HepG2 (cell line): ENCODE data around the gene CEP162. TPM values are rescaled to one million over a fixed set of nuclear protein-coding genes. Genes with fewer than 3 reads are reported as not detected.
A peak's percentile ranks its signal among the peaks of the same experiment; 100 is the strongest.

Source experiments
- FOXK2 ChIP-seq: fragments of 450-650 bp; IDR thresholded peaks from 2 replicates; pipeline ENCODE4 v1.6.1; 2016
- GABPA ChIP-seq, 2 experiments: IDR thresholded peaks; 2 replicates each; pipeline ENCODE4 v1.6.1; 2011 to 2016; ENCODE audit warnings: low read depth in 2 of 2, low read length in 1 of 2, missing biosample characterization in 1 of 2, missing genetic modification characterization in 1 of 2
- GLI4 ChIP-seq: sonication (generic); formaldehyde crosslinking; IDR thresholded peaks from 2 replicates; pipeline ENCODE4 v1.5.1; 2020; ENCODE audit warnings: missing genetic modification reagents, mild to moderate bottlenecking, moderate library complexity, borderline replicate concordance
- GPN1 ChIP-seq: sonication (generic); formaldehyde crosslinking; IDR thresholded peaks from 2 replicates; pipeline ENCODE4 v1.5.1; 2020; ENCODE audit warnings: missing genetic modification reagents, borderline replicate concordance
- HMG20B ChIP-seq: conservative IDR thresholded peaks from 2 replicates; pipeline ENCODE4 v1.6.1; 2016; ENCODE audit warnings: missing genetic modification reagents, missing compliant biosample characterization
- NR3C1 ChIP-seq: sonication (generic); formaldehyde crosslinking; IDR thresholded peaks from 2 replicates; pipeline ENCODE4 v1.4.0; 2020; ENCODE audit warnings: missing genetic modification reagents
- RBAK ChIP-seq: sonication (generic); formaldehyde crosslinking; IDR thresholded peaks from 2 replicates; pipeline ENCODE4 v1.5.1; 2020; ENCODE audit warnings: mild to moderate bottlenecking, missing genetic modification reagents
- TARDBP ChIP-seq: sonication (generic); formaldehyde crosslinking; IDR thresholded peaks from 2 replicates; pipeline ENCODE4 v1.8.0; 2022; ENCODE audit warnings: mild to moderate bottlenecking, missing genetic modification reagents
- TGIF2 ChIP-seq: IDR thresholded peaks from 2 replicates; pipeline ENCODE4 v1.6.1; 2016; ENCODE audit warnings: control low read depth, missing compliant biosample characterization
- ZFP82 ChIP-seq: sonication (generic); formaldehyde crosslinking; IDR thresholded peaks from 2 replicates; pipeline ENCODE4 v1.5.1; 2020; ENCODE audit warnings: mild to moderate bottlenecking, missing genetic modification reagents, borderline replicate concordance
- ZNF101 ChIP-seq: sonication (generic); formaldehyde crosslinking; IDR thresholded peaks from 2 replicates; pipeline ENCODE4 v1.4.0; 2020; ENCODE audit warnings: mild to moderate bottlenecking, low read depth, missing genetic modification reagents, borderline replicate concordance
- ZNF143 ChIP-seq: sonication (generic); formaldehyde crosslinking; IDR thresholded peaks from 2 replicates; pipeline ENCODE4 v1.4.0; 2020; ENCODE audit warnings: missing genetic modification reagents
- ZNF543 ChIP-seq: sonication (generic); formaldehyde crosslinking; IDR thresholded peaks from 2 replicates; pipeline ENCODE4 v1.4.0; 2020; ENCODE audit warnings: mild to moderate bottlenecking, missing genetic modification reagents
- ZSCAN29 ChIP-seq: sonication (generic); formaldehyde crosslinking; conservative IDR thresholded peaks from 2 replicates; pipeline ENCODE4 v1.4.0; 2020; ENCODE audit warnings: mild to moderate bottlenecking, missing genetic modification reagents
- polyA plus RNA-seq, 8 experiments: library from polyadenylated mRNA; depleted of rRNA in 3 of 8; stranded (reverse) in 7 of 8; unstranded in 1 of 8; fragments of >200 nt; fragmentation: Illumina TruSeq in 4 of 8; extraction: Trizol in 4 of 8; gene quantifications; 2 replicates each; pipeline versions ENCODE4 v1.2.1 to v1.2.3, GENCODE V29; 2011 to 2016; ENCODE audit warnings: low read depth in 4 of 8, missing spikeins in 1 of 8, mixed read lengths in 1 of 8; ENCODE audit not compliant: insufficient read depth in 1 of 8
- total RNA-seq, 5 experiments: library from RNA; depleted of rRNA; stranded (reverse); fragments of >200 nt; fragmentation: Illumina TruSeq; extraction: Trizol; gene quantifications; 2 replicates each; pipeline ENCODE4 v1.2.3, GENCODE V29; 2016; ENCODE audit warnings: low read depth in 1 of 5
- TF ChIP-seq, protein P1 (sequence below): sonication (generic); formaldehyde crosslinking; IDR thresholded peaks from 2 replicates; pipeline ENCODE4 v1.5.1; 2020; ENCODE audit warnings: missing genetic modification reagents, mild to moderate bottlenecking, borderline replicate concordance
- TF ChIP-seq, protein P2 (sequence below): sonication (generic); formaldehyde crosslinking; IDR thresholded peaks from 2 replicates; pipeline ENCODE4 v1.8.0; 2022; ENCODE audit warnings: mild to moderate bottlenecking, missing genetic modification reagents; ENCODE audit not compliant: insufficient replicate concordance
- TF ChIP-seq, protein P3 (sequence below): sonication (generic); formaldehyde crosslinking; IDR thresholded peaks from 2 replicates; pipeline ENCODE4 v1.8.0; 2023; ENCODE audit warnings: mild to moderate bottlenecking, missing genetic modification reagents
- TF ChIP-seq, protein P4 (sequence below): sonication (generic); formaldehyde crosslinking; IDR thresholded peaks from 2 replicates; pipeline ENCODE4 v1.4.0; 2020; ENCODE audit warnings: missing genetic modification reagents, mild to moderate bottlenecking, borderline replicate concordance
- TF ChIP-seq, protein P5 (sequence below): sonication (generic); formaldehyde crosslinking; IDR thresholded peaks from 2 replicates; pipeline ENCODE4 v1.4.0; 2020; ENCODE audit warnings: mild to moderate bottlenecking, missing genetic modification reagents, borderline replicate concordance

Gene CEP162
- total and polyA plus RNA-seq, 2 of the 13 experiments (the other 11 are each of a cell fraction or from before 2014, with no cell fraction given): 0.50 to 7.9 TPM

DNA sequence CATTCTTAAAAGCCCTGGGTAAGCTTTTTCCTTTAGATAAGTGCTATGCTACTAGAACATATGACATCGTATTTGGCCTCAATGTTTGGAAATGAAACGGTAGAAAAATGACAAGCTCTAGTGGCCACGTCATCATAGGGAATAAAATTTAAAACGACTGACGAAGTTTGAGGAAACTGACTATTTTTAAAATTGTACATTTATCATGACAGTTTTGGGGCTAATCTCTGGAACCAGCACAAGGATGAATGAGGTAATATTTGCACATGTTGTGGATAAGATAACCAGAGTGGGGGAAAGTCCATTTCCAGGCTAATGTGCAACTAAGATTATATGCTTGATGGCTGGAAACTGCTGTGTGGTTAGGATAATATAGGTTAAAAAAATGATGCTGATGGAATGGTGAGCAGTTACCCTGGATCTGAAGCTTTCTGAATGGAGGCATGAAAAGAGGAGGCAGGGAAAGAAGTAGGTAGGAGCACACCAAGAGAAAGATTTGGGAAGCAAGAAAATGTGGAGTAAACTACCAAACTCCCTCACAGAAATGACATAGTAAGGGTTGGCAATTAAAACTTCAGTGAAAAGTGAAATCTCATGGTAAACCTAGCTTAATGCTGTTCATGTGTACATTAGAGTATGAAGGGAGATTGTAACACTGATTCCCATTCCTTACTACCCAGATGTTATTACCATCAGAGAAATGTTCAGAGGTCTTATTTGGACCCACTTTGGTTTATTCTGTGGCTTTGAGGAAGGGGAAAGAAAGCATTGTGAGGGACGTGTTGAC is 42.7 kb upstream of the CEP162 start (continued):
- TF ChIP-seq, protein P1, sequence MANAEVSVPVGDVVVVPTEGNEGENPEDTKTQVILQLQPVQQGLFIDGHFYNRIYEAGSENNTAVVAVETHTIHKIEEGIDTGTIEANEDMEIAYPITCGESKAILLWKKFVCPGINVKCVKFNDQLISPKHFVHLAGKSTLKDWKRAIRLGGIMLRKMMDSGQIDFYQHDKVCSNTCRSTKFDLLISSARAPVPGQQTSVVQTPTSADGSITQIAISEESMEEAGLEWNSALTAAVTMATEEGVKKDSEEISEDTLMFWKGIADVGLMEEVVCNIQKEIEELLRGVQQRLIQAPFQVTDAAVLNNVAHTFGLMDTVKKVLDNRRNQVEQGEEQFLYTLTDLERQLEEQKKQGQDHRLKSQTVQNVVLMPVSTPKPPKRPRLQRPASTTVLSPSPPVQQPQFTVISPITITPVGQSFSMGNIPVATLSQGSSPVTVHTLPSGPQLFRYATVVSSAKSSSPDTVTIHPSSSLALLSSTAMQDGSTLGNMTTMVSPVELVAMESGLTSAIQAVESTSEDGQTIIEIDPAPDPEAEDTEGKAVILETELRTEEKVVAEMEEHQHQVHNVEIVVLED (CRISPR knock-in tag): no peak
- TF ChIP-seq ZFP82 (CRISPR knock-in tag) (no peak), ZNF101 (no peak), ZNF143 (CRISPR knock-in tag) (no peak), HMG20B (no peak), RBAK (CRISPR knock-in tag) (no peak), ZNF543 (CRISPR knock-in tag) (no peak), TARDBP (CRISPR knock-in tag) (no peak), ZSCAN29 (CRISPR knock-in tag) (no peak), TGIF2 (no peak), NR3C1 (CRISPR knock-in tag) (no peak), GPN1 (CRISPR knock-in tag) (no peak), GLI4 (no peak), GABPA (IDR thresholded peaks at IDR 0.05; ENCODE audit: low read depth, low read length) (no peak), GABPA (CRISPR knock-in tag; IDR thresholded peaks at IDR 0.05; ENCODE audit: low read depth) (no peak), FOXK2 (no peak)
- TF ChIP-seq, protein P2, sequence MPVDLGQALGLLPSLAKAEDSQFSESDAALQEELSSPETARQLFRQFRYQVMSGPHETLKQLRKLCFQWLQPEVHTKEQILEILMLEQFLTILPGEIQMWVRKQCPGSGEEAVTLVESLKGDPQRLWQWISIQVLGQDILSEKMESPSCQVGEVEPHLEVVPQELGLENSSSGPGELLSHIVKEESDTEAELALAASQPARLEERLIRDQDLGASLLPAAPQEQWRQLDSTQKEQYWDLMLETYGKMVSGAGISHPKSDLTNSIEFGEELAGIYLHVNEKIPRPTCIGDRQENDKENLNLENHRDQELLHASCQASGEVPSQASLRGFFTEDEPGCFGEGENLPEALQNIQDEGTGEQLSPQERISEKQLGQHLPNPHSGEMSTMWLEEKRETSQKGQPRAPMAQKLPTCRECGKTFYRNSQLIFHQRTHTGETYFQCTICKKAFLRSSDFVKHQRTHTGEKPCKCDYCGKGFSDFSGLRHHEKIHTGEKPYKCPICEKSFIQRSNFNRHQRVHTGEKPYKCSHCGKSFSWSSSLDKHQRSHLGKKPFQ: no peak
- TF ChIP-seq, protein P3, sequence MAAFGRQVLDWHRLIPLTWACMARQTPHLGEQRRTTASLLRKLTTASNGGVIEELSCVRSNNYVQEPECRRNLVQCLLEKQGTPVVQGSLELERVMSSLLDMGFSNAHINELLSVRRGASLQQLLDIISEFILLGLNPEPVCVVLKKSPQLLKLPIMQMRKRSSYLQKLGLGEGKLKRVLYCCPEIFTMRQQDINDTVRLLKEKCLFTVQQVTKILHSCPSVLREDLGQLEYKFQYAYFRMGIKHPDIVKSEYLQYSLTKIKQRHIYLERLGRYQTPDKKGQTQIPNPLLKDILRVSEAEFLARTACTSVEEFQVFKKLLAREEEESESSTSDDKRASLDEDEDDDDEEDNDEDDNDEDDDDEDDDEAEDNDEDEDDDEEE (CRISPR knock-in tag): no peak
- TF ChIP-seq, protein P4, sequence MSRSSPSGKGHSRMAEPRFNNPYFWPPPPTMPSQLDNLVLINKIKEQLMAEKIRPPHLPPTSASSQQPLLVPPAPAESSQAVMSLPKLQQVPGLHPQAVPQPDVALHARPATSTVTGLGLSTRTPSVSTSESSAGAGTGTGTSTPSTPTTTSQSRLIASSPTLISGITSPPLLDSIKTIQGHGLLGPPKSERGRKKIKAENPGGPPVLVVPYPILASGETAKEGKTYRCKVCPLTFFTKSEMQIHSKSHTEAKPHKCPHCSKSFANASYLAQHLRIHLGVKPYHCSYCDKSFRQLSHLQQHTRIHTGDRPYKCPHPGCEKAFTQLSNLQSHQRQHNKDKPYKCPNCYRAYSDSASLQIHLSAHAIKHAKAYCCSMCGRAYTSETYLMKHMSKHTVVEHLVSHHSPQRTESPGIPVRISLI (CRISPR knock-in tag): peak; percentile 82
- TF ChIP-seq, protein P5, sequence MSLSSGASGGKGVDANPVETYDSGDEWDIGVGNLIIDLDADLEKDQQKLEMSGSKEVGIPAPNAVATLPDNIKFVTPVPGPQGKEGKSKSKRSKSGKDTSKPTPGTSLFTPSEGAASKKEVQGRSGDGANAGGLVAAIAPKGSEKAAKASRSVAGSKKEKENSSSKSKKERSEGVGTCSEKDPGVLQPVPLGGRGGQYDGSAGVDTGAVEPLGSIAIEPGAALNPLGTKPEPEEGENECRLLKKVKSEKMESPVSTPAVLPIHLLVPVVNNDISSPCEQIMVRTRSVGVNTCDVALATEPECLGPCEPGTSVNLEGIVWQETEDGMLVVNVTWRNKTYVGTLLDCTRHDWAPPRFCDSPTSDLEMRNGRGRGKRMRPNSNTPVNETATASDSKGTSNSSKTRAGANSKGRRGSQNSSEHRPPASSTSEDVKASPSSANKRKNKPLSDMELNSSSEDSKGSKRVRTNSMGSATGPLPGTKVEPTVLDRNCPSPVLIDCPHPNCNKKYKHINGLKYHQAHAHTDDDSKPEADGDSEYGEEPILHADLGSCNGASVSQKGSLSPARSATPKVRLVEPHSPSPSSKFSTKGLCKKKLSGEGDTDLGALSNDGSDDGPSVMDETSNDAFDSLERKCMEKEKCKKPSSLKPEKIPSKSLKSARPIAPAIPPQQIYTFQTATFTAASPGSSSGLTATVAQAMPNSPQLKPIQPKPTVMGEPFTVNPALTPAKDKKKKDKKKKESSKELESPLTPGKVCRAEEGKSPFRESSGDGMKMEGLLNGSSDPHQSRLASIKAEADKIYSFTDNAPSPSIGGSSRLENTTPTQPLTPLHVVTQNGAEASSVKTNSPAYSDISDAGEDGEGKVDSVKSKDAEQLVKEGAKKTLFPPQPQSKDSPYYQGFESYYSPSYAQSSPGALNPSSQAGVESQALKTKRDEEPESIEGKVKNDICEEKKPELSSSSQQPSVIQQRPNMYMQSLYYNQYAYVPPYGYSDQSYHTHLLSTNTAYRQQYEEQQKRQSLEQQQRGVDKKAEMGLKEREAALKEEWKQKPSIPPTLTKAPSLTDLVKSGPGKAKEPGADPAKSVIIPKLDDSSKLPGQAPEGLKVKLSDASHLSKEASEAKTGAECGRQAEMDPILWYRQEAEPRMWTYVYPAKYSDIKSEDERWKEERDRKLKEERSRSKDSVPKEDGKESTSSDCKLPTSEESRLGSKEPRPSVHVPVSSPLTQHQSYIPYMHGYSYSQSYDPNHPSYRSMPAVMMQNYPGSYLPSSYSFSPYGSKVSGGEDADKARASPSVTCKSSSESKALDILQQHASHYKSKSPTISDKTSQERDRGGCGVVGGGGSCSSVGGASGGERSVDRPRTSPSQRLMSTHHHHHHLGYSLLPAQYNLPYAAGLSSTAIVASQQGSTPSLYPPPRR (CRISPR knock-in tag): peak; percentile 18; the same call in 1 of the 2 replicates
